ENCODE measurements around the gene MYOCOS. TPM values are rescaled to one million over a fixed set of nuclear protein-coding genes. Genes with fewer than 3 reads are reported as not detected.

Gene MYOCOS
- total and polyA plus RNA-seq, 2 of the 4 experiments (the other 2 are of a cell fraction) = not detected

GRCh38 chr1:171590022-171590421 is 32.0 kb upstream of the MYOCOS start:
- H3K4ac ChIP-seq (ENCODE audit: low read depth, low read length) = no peak overlapping the region
- H3K36me3 ChIP-seq (ENCODE audit: control insufficient read depth, insufficient read depth, low read length) = peaks cover 38% of the 10 kb centered on the region
- H3K4me1 ChIP-seq (ENCODE audit: control insufficient read depth, insufficient read depth, low read length) = peaks cover 9% of the 10 kb centered on the region
- WGBS, 2 experiments (ENCODE audit: extremely low coverage in 2 of 2, insufficient read length in 1 of 2) = no CpG with 5 or more reads among the region's 1 CpG
- 0 out of 4 replicates have a peak overlapping the region, but pooled peaks of 1 of the 2 experiments have one; percentile 2 for H4K8ac ChIP-seq (ENCODE audit: low read depth in 2 of 2, low read length in 2 of 2)
- ATAC-seq (ENCODE audit: low read depth) (peak; percentile 80), DNase-seq (peak; percentile 80)
- dilution Hi-C loops (cut with HindIII; ENCODE audit: low sequenced_read_pairs, unreplicated experiment) = no loop called here
- H3K14ac ChIP-seq (replicated peaks; ENCODE audit: low read depth, low read length) = no peak overlapping the region
- TF ChIP-seq RCOR1 (IDR thresholded peaks at IDR 0.05; ENCODE audit: insufficient replicate concordance, low read length) (no peak), BHLHE40 (IDR thresholded peaks at IDR 0.05; ENCODE audit: low read depth, low read length) (no peak), MXI1 (IDR thresholded peaks at IDR 0.05; ENCODE audit: borderline replicate concordance, low read depth, low read length) (no peak), POLR2A (IDR thresholded peaks at IDR 0.05; ENCODE audit: low read depth, low read length) (no peak), FOS (IDR thresholded peaks at IDR 0.05; ENCODE audit: low read depth, low read length) (peak; percentile 80), RFX5 (IDR thresholded peaks at IDR 0.05; ENCODE audit: low read depth, low read length) (no peak), CEBPB (IDR thresholded peaks at IDR 0.05; ENCODE audit: low read depth, low read length) (no peak), USF2 (IDR thresholded peaks at IDR 0.05; ENCODE audit: low read depth, low read length) (no peak)
- POLR2A ChIA-PET (ENCODE audit: unreplicated experiment) = no interaction called here
- peak overlapping the region; percentile 80 for H2BK5ac ChIP-seq (ENCODE audit: low read depth, low read length, poor library complexity, severe bottlenecking)
- no peak overlapping the region for H3K56ac ChIP-seq (ENCODE audit: extremely low read depth, insufficient read depth, low read length)
- intact Hi-C loops (cut with micrococcal nuclease) = no loop called here
- H3K9me1 ChIP-seq (ENCODE audit: insufficient read depth, low read length) = peaks cover 3% of the 10 kb centered on the region
- H3K18ac ChIP-seq (ENCODE audit: low read depth, low read length) = no peak overlapping the region
- in situ Hi-C loops (cut with MboI; ENCODE audit: low sequenced_read_pairs) = no loop called here
- BruUV-seq (replicated peaks) = no TSS peak
- H2AK9ac ChIP-seq (replicated peaks; ENCODE audit: low read depth, low read length, poor library complexity) = no peak overlapping the region
- H2BK15ac ChIP-seq (ENCODE audit: low read depth, low read length) = no peak overlapping the region
- H2BK120ac ChIP-seq (ENCODE audit: low read depth, low read length) = no peak overlapping the region
- no peak overlapping the region for H2AFZ ChIP-seq (replicated peaks; ENCODE audit: low read length, poor library complexity)
- no peak overlapping the region; the same call in 1 of the 2 replicates for H3K23ac ChIP-seq (ENCODE audit: low read depth, low read length)
- H3K4me3 ChIP-seq (ENCODE audit: insufficient read depth, low read depth, low read length) = no peak overlapping the region
- peak overlapping the region; percentile 29; the same call in 1 of the 2 replicates for H3K4me2 ChIP-seq (ENCODE audit: low read depth, low read length)
- H4K5ac ChIP-seq (ENCODE audit: low read depth, low read length) = no peak overlapping the region
- H3K9ac ChIP-seq (ENCODE audit: low read depth, low read length) = no peak overlapping the region
- peak overlapping the region; percentile 4; the same call in 1 of the 2 replicates for H3K27ac ChIP-seq (ENCODE audit: insufficient read depth, low read length)
- no peak overlapping the region for H4K91ac ChIP-seq (ENCODE audit: insufficient read depth, low read depth, low read length)
- no peak overlapping the region for H2BK20ac ChIP-seq (ENCODE audit: low read depth, low read length)
- H3K9me3 ChIP-seq (ENCODE audit: control insufficient read depth, insufficient read depth, low read length) = no peaks in the 10 kb centered on the region
- CTCF ChIA-PET = interaction anchor here (0.6 kb wide), 1 partner anchor 311 kb away, joined by 3 read pairs; no protein-coding TSS in a partner anchor
- H4K20me1 ChIP-seq (ENCODE audit: insufficient read depth, low read length) = peaks cover 7% of the 10 kb centered on the region; the same call in 1 of the 2 replicates
- no peaks in the 10 kb centered on the region for H3K27me3 ChIP-seq (ENCODE audit: control insufficient read depth, insufficient read depth, low read length)
- peaks cover 4 to 21% of the 10 kb centered on the region in 2 experiments; a peak in 3 of 4 replicates for H3K79me1 ChIP-seq (ENCODE audit: low read depth in 1 of 2, low read length in 2 of 2)
- H2AK5ac ChIP-seq (ENCODE audit: low read depth, low read length) = no peak overlapping the region

Measured in IMR-90 (cell line).